GM21515 (cell line): ENCODE data around the gene BCR.

ENCODE experiments used
- ATAC-seq: cut with Tn5 transposase; IDR thresholded peaks from one replicate; pipeline ENCODE4 v1.9.1; 2021; ENCODE audit not compliant: unreplicated experiment

The BCR gene

DNA sequence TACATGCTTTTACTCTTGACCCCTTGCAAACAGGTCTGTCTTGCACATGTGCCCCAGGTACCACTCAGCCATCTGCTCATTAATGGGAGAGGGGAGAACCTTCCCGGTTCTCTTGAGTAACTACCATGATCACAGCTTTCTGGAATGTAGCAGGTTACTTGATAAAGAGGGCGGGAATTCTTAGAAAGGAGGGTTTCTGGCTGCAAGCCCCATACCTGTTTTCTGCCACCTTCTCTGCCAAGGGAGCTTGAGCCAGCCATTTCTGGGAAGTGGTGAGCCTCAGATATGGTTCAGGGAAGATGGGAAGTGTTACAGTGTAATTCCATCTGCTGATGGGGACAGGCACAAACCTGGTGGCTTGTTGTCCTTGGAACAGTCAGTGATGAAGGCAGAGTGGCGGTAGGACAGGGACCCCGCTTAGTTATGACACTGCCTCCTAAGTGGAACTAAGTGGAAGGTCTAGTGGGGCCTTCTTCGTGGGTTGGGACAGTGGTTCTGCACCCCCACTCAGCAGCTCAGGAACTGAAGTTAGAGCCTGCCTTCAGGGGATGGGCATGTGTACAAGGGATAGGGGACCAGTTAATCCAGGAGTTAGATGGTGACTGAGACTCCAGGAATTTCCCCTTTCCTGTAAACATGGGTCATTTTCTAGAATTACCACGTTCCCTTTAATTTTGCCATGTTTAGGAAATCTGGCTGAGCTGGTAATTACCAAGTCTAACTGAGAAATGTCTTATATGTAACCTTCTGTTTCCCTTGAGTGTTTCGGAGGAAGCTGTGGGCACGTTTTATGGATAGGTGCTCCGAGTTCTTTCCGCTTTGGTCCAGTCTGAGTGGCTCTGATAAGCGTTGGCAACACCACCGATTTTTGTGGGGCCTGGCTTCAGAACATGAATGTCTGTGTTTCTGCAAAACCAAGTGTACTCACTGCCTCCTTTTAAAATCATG, 35.3 kb downstream of the BCR start:
- ATAC-seq, result no peak

- ATAC-seq, result no peak
These were observed 36.3 kb downstream of the BCR start for GRCh38 chr22:23216461-23217170.

- no peak for ATAC-seq
These were observed 37.1 kb downstream of the BCR start for GRCh38 chr22:23217171-23218052.

GRCh38 chr22:23218053-23218866, 38.0 kb downstream of the BCR start:
- no peak for ATAC-seq

- no peak for ATAC-seq
These were observed 38.5 kb downstream of the BCR start for GRCh38 chr22:23218867-23219251.

- ATAC-seq, result no peak
These were observed 39.0 kb downstream of the BCR start for GRCh38 chr22:23219317-23219716.

- ATAC-seq, result no peak
These were observed 39.6 kb downstream of the BCR start for GRCh38 chr22:23219822-23220484.

DNA sequence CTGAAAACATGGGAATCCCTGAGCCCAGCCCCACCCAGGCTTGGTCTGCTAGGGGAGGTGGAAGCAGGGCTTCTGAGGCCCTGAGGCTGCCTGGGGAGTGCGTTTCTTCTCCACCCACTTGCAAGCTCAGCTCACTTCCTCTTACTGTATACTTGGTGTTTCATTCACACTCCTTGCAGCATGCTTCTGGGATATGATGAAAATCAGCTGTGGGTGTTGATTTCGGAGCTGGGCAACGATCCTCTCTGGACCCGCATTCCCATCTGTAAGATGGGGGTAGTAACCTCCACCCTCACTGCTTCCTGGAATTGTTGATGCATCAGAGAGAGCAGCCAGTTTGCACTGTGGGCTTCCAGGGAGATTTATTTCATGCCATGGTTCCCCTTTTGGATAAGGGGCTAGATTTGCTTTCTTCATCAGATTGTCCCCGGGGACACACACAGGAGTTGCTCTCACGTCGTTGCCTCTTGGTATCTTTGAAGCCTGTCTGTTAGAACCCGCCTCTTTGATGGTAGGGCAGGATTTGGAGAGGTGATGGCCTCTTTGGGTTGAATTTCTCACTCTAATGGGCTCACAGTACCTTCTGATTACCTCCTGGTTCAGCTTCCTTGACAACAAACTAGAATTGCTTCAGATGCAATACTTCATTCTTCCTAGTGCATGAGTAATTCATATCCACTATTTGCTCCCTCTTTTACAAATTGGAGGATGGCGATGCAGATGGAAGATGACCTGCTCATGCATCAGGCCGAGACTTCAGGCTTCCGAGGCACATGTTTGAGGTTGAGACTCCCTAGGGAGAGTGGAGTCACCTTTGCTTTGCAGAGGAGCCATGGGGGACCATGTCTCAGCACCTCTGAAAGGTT, 40.4 kb downstream of the BCR start:
- ATAC-seq, result no peak

GRCh38 chr22:23221351-23221804, 41.1 kb downstream of the BCR start:
- no peak for ATAC-seq

DNA sequence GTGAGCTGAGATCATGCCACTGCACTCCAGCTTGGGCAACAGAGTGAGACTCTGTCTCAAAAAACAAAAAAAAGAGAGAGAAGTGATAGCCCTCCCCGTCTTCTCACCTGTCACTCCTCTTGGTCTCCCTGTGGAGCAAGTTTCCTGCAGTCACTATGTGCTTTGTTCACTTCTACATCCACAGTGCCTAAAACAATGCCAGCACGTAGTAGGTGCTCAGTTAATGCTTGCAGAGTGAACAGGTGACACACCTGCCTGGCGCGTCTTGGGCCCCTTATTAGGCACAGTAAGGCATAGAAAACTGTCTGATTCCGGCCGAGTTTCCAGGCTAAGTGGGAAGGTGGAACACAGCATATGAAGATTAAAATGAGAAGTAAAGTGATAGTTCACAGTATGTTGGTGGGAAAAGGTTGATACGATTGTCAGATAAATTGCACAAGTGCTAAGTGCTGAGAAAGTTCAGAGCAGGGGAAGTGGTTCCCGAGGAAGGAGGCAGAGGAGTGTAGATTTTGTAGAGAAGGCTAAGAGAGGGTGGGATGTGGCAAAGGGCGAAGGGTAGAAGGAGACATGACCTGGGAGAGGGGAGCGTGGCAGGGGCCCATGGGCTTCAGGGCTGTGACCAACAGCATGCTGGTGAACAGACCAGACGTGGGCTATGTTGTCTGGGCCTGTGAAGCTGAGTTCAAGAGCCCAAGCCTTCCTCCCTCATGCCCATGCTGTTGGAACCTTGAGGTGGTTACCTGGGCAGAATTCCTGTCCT, 41.9 kb downstream of the BCR start:
- no peak for ATAC-seq

DNA sequence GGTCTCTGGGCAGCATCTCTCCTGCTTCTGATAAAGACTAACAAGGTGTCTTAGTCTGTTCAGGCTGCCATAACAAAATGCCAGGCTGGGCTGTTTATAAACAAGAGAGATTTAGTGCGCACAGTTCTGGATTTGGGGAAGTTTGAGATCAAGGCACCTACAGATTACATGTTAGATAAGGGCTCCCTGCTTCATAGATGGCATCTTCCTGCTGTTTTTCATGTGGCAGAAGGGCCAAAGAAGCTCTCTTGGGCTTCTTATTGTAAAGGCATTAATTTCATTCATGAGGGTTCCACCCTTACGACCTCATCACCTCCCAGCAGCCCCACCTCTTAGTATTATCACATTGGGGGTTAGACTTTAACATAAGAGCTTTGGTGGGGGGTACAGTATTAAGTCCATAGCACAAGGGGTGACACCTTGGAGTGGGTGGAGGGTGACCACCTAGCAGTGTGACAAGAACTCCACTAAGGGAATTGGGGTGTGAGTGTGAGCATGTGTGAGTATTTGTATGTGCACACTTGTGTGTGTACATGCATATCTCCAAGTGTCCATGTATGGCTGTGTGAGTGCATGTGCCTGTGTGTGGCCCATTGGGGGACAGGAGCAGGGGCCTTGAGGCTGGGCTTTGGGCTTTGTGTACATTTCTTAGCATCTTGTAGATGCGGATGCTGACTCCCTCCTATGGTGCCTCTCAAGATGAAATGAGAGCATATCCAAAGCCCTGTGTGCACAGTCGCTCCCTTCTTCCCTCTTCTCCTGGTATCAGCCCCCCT, 42.7 kb downstream of the BCR start:
- ATAC-seq, result no peak

DNA sequence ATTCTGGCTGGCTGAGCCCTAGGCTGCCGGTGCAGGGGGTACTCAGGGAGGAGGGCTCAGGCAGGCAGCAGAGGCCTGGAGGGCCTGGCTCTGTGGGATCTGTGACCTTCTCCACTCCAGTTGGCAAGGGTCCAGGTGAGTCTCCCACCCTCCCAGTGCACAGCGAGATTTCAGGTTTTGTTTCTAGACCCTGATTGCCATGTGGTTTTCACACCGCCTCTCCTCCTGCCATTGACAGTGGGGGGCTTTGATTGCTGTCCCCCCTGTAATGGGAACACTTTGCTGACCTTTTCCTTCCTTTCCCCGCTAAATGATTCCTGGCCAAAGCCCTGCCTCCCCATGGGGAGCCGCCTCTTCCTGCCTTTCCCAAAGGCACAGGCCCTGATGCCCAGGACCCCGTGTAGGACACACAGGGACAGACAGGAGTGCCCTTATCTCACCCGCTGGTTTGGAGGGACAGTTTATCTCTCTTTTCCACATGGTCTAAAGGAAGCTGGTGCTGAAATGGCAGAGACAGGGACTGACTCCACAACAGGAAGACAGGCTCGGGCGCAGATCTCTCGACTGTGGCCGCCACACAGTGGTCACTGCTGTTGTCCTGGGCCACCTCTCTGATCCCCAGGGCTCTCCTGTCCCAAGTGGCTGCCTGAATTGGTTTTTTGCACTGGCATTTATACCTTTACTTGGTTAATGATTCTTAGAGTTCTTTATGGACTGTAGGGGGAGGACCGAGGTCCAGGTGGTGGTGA, 43.4 kb downstream of the BCR start:
- no peak for ATAC-seq

GRCh38 chr22:23224846-23225245, 44.5 kb downstream of the BCR start:
- ATAC-seq, result no peak

DNA sequence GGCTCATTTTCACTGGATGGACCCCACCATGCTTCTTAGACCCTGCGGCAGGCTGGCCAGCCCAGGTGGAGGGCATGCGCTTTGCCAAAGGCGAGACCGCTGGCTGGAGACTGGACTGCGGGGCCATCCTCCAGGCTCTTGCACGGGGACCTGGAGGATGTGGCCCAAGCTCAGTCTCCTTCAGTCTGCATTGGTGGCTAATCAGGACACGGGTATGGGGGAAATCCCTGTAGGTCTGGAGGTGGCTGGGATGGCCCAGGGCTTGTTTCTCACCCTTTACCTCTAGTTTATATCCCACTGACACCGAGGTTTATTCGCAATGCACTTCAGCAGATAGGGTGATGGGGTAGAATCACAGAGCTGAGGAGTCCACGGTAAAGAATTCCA, 45.0 kb downstream of the BCR start:
- ATAC-seq, result no peak

DNA sequence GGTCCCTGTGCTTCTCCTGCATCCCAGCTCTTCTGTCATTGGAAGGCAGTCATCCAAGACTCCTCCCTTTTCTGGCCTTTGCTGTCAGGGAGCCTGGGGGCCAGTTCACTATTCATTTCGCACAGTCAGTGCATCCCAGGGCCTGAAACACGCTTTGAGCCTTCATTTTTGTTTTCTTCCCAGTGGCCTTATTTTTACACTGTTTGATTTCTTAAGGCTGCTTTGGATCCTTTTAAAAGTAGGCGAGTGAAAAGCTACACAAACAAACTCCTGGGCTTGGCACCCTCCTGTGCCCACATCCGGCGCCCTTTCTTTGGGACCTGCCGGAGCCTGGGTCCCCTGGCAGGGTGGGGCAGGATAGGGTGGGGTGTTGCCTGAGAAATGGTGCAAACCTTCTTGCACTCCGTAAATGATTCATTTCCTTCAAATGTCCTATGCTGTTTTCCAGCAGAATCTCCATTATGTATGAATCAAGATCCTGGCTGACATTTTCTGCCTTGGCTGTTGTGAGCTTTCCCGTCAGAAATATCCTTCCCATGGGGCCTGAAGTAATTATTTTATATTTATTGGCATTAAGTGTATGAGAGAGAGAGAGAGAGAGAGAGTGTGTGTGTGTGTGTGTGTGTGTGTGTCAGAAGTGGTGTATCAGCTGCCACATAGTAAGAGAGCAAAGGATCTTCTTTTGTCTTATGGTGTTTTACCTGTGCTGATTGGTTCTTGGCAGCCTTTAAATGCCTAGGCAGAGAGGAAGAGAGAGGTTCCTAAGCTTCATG, 45.6 kb downstream of the BCR start:
- no peak for ATAC-seq

GRCh38 chr22:23226497-23226850, 46.2 kb downstream of the BCR start:
- ATAC-seq, result no peak
